NCI-H748 (cell line): Measurements from ENCODE around the gene EMX1.

Experiments
- DNase-seq: peaks from one replicate; lab custom pipeline; 2025; ENCODE audit not compliant: unreplicated experiment; lab: John Stamatoyannopoulos, UW

Gene EMX1

DNA sequence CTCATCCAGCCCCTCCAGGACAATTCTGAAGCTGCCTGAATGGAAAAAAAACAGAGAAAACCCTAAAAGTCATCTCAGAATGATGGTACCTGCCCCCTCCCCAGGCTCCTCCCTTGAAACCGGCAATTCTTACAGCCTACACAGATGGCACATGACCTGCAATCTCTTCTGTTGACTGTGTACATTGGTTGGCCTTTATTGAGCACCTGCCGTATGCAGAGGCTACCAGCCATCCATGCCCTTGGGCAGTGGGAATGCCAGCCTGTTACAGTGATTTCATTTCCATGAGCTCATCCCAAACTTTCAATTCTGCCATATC, 57.1 kb downstream of the EMX1 start:
- no peak for DNase-seq

DNA sequence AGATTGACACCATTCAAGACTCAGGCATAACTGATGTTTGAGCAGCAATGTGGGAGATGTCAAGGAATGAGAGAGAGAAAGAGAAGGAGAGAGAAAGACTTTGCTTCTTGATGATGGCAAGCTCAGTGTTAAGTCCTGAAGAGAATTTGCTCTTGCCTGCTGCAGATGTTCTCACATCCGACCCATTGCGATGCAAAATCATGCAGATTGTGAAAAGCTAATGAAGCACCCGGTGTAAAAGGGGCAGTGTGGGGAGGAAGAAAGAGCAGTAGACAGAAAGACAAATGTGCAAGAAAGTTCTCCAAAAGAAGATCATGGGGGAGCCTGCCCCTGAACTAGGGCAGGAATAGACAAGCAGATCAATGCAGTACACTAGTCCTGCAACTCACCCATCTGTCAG, 57.7 kb downstream of the EMX1 start:
- no peak for DNase-seq

DNA sequence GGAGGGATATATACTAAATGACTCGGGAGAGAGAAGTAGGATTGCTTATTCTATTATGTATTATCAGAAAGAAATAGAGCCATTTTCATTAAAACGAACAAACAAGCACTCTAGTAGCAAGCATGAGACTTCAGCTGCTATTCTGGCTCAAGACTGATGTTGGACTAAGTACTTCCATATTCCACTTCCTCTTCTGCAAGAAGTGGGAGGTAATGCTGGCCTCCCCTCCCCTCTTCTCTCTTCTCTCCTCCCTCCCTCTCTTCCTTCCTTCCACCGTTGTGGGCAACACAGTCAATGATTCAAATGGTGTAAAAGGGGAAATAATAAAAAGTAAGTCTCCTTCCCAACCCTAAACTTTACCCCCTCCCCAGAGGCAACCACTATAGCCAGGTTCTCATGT, 62.6 kb downstream of the EMX1 start:
- DNase-seq = no peak

DNA sequence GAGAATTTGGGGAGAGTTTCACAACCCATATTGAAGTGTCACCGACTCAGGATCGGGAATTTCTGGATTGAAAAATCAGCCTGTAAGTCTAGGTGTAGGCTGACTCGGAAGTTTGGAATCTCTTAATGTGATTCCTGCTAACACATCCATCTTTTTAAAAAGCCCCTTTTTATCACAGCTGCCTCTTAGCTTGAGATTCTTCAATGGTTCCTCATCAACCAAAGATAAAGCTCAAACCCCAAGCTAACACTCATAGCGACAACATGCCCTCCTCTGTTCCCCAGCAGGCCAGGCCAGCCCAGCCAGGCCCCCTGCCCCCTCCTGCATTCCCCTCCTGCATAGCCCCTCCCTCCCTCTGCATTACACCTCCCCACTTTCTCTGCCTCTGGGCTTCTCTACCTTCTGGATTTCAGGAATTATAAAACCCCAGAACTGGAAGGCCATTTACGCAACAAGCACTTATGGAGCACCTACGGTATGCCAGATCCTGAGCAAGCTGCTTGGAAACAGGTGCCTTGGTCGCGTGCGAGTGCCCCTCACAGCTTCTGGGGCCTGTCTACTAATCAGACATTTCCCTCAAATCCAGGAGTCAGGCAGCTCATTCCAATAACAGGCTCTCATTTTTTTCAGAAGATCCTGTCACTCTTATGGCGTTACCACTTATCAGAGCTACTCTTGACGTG, 63.4 kb downstream of the EMX1 start:
- DNase-seq = no peak

DNA sequence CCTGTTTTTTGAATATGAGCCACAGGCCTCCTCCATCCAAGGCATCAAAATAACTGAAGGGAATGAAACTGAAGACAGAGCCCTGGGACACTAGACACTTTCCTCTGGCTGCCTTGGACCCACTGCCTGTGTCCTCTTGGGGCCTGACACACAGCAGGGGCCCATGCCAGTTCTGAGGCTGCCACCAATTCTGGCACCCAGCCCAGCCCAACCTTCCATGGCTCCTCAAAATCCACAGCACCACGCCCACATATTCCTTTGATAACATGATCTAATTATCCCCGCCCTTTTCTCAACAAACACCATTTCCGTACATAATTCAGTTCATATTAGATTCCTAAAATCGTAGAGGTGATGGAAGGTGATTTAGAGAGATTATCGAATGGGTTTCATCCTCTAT, 64.2 kb downstream of the EMX1 start:
- peak; percentile 58 for DNase-seq

DNA sequence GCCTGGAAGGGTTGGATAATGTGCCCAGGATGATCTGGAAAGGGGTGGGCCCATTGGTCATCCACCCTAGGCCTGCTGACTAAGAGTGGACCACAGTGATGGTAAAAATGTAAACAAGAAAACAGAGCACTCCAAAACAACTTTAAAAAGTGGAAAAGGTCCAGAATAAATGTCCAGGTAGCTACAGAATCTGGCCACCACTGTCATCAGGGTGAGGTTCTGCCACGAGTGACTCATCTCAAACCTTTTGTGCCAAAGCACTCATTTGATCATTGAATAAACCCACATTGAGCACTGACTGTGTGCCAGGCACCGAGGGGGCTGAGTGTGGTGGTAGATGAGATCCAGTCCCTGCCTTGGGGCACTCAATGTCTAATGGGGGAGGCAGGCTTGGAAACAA, 64.9 kb downstream of the EMX1 start:
- DNase-seq = no peak

DNA sequence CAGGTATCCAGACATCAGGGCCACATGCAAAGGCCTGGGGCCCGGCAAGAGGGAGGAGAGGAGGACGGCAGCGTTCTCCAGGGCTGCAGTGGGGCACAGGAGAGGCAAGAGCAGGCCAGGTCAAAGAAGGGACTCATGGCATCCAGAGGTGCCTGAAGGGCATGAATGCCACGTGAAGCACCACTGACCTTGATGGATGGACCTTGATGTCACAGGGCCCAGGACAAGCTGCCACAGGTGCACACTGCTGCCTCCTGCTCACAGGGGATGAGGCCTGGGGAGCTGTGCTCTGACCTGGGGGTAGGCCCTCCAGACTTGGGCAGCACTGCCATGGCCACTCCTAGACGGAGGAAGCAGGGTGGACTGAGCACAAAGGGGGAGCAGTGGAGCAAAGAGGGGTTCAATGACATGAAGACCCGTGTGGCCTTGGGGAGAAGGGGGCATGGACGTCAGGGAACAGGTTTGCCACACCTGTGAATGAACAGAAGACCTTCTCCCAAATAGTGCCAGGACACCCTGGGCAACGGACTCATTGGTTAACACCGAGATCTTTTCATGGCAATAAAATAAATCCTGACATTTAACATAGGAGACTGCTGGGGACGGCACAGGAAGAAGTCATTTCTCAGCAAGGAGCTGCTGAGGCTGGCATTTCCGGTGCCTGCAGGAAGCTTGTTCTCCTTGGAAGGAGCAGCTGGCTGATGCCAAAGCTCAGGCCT, 65.6 kb downstream of the EMX1 start:
- DNase-seq = no peak

DNA sequence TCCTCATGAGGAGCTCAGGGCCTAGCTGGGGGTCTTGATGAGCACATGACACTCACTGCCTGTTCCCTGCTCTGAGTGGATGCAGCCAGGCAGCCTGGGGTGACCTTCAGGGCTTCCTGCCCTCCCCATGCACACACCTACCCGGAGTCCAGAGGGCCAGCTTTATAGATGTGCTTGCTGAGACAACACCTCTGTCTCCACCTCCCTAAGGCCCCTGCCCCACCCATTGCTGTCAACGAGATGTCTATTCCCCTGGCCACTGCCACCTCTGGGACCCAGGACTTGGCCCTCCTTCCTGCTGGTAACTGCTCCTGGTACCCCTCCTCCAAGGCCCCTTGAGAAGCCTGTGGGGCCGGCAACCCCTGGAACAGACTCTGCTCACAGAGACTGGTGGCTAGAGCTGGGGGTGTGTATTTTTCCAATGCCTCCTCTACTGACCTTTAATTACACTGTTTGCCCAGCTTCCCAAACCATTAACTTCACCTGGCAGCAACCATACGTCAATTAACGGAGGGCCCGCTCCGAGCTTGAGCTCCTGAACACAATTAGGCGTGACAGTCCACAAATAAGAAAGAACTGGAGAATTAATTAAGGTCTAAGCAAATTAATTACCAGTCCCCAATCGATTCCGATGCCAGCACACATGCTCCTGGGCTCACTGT, 66.3 kb downstream of the EMX1 start:
- DNase-seq = peak; percentile 81

DNA sequence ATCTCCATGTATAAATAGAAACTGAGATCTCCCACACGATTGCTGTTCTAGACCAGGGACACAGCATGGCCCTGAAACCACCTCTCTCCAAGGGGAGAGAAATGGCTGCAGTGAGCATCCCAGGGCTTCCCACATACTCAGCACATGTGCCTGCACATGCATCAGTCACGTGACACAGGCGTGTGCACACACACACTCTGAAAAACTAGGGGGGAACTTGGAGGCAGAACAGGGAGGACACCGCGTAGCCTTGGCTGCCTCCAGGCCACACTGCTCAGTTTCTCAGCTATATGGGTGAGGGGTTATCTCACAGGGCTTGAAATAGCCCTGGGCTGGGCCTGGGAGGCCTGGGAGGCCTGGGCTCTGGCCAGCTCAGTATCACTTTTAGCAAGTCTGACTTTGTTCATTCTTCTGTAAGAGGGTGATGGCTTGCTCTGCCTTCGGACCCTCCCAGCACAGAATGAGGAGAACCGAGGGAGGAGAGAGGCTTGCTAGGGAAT, 66.9 kb downstream of the EMX1 start:
- no peak for DNase-seq
